GM23338 (cell line): ENCODE measurements around the gene ARHGEF37. TPM values are rescaled to one million over a fixed set of nuclear protein-coding genes. Genes with fewer than 3 reads are reported as not detected.

Source experiments
- ATAC-seq: fragments of 200-7000 bp; cut with Tn5 transposase; 3 replicates; pipeline ENCODE4 v1.9.1; 2020
- DNase-seq: peaks from one replicate; pipeline ENCODE4 v3.0.0-alpha.2; 2015; ENCODE audit warnings: low spot score
- H2AFZ ChIP-seq: fragments of 200-600 bp; sonication (generic); 2 replicates; pipeline ENCODE4 v1.8.0; 2016; ENCODE audit warnings: antibody characterized with exemption, mild to moderate bottlenecking, moderate library complexity
- H3F3A ChIP-seq: fragments of 200-600 bp; sonication (generic); replicated peaks from 2 replicates; pipeline ENCODE4 v1.8.0; 2017; ENCODE audit warnings: antibody characterized with exemption, mixed run types, low read depth
- H3K27ac ChIP-seq: fragments of 200-600 bp; sonication (generic); 2 replicates; pipeline ENCODE4 v1.6.1; 2016; ENCODE audit warnings: low read depth
- H3K27me3 ChIP-seq: fragments of 200-600 bp; sonication (generic); 2 replicates; pipeline ENCODE4 v1.8.0; 2016; ENCODE audit warnings: mild to moderate bottlenecking, mixed run types, moderate library complexity; ENCODE audit not compliant: insufficient read depth
- H3K36me3 ChIP-seq: fragments of 200-600 bp; sonication (generic); 2 replicates; pipeline ENCODE4 v1.8.0; 2016; ENCODE audit warnings: mild to moderate bottlenecking; ENCODE audit not compliant: insufficient read depth
- H3K4me1 ChIP-seq: fragments of 200-600 bp; sonication (generic); 2 replicates; pipeline ENCODE4 v1.8.0; 2016; ENCODE audit warnings: mild to moderate bottlenecking, moderate library complexity; ENCODE audit not compliant: insufficient read depth
- H3K4me2 ChIP-seq: fragments of 200-600 bp; sonication (generic); 2 replicates; pipeline ENCODE4 v1.7.1; 2017; ENCODE audit warnings: mixed run types
- H3K4me3 ChIP-seq: fragments of 200-600 bp; sonication (generic); 2 replicates; pipeline ENCODE4 v1.6.1; 2016; ENCODE audit warnings: mixed run types
- H3K79me2 ChIP-seq: fragments of 200-600 bp; sonication (generic); replicated peaks from 2 replicates; pipeline ENCODE4 v1.8.0; 2017; ENCODE audit warnings: mild to moderate bottlenecking; ENCODE audit not compliant: insufficient read depth
- H3K9me2 ChIP-seq: fragments of 200-600 bp; sonication (generic); 2 replicates; pipeline ENCODE4 v1.8.0; 2017; ENCODE audit not compliant: insufficient read depth
- H4K20me1 ChIP-seq: fragments of 200-600 bp; sonication (generic); replicated peaks from 2 replicates; pipeline ENCODE4 v1.8.0; 2017; ENCODE audit warnings: mild to moderate bottlenecking; ENCODE audit not compliant: insufficient read depth
- H3K27ac Mint-ChIP-seq: 2 replicates; pipeline ENCODE4 v1.8.0; 2020; ENCODE audit warnings: inconsistent platforms, mild to moderate bottlenecking, moderate library complexity, mixed read lengths
- H3K27me3 Mint-ChIP-seq: 3 replicates; pipeline ENCODE4 v1.8.0; 2022; ENCODE audit warnings: low read depth, mild to moderate bottlenecking, moderate library complexity, mixed read lengths, inconsistent platforms; ENCODE audit not compliant: insufficient read depth, poor library complexity
- H3K36me3 Mint-ChIP-seq: 3 replicates; pipeline ENCODE4 v1.8.0; 2021; ENCODE audit warnings: low read depth, mild to moderate bottlenecking, inconsistent platforms, moderate library complexity, mixed read lengths
- H3K4me1 Mint-ChIP-seq: 3 replicates; pipeline ENCODE4 v1.8.0; 2020; ENCODE audit warnings: mild to moderate bottlenecking, inconsistent platforms, mixed read lengths
- H3K4me3 Mint-ChIP-seq: 3 replicates; pipeline ENCODE4 v1.8.0; 2021; ENCODE audit warnings: moderate library complexity, mild to moderate bottlenecking, inconsistent platforms, mixed read lengths
- H3K9me3 Mint-ChIP-seq: 3 replicates; pipeline ENCODE4 v1.8.0; 2020; ENCODE audit warnings: moderate library complexity, mild to moderate bottlenecking, inconsistent platforms, mixed read lengths
- CREB1 ChIP-seq: fragments of 250-450 bp; sonication (Bioruptor Pico); IDR thresholded peaks from 2 replicates; pipeline ENCODE4 v1.5.0; 2020; ENCODE audit warnings: low read depth, mild to moderate bottlenecking, moderate library complexity
- CTCF ChIP-seq, 2 experiments: fragments of 200-600 bp in 1 of 2; sonication (generic) in 1 of 2; conservative IDR thresholded peaks; 2 replicates each; pipeline versions ENCODE4 v1.5.1 to v1.6.1; 2016 to 2017; ENCODE audit warnings: antibody characterized with exemption in 2 of 2, low read depth in 2 of 2, mild to moderate bottlenecking in 2 of 2, moderate library complexity in 1 of 2
- EZH2 ChIP-seq: fragments of 200-600 bp; sonication (generic); IDR thresholded peaks from one replicate; pipeline ENCODE4 v1.8.0; 2017; ENCODE audit warnings: antibody characterized with exemption, mild to moderate bottlenecking, low read depth; ENCODE audit not compliant: unreplicated experiment
- EZH2phosphoT487 ChIP-seq: fragments of 200-600 bp; sonication (generic); IDR thresholded peaks from one replicate; pipeline ENCODE4 v1.8.1; 2018; ENCODE audit warnings: antibody characterized with exemption; ENCODE audit not compliant: unreplicated experiment
- JUNB ChIP-seq: IDR thresholded peaks from one replicate; pipeline ENCODE4 v1.6.1; 2016; ENCODE audit warnings: antibody characterized with exemption; ENCODE audit not compliant: unreplicated experiment
- NANOG ChIP-seq: IDR thresholded peaks from 2 replicates; pipeline ENCODE4 v1.6.1; 2016; ENCODE audit warnings: antibody characterized with exemption, borderline replicate concordance
- POLR2AphosphoS5 ChIP-seq: IDR thresholded peaks from 2 replicates; pipeline ENCODE4 v1.6.1; 2016; ENCODE audit warnings: antibody characterized with exemption, low read depth
- REST ChIP-seq: IDR thresholded peaks from one replicate; pipeline ENCODE4 v1.6.1; 2018; ENCODE audit warnings: antibody characterized with exemption; ENCODE audit not compliant: unreplicated experiment
- STAT1 ChIP-seq: IDR thresholded peaks from one replicate; pipeline ENCODE4 v1.6.1; 2016; ENCODE audit warnings: antibody characterized with exemption; ENCODE audit not compliant: unreplicated experiment
- ZNF114 ChIP-seq: fragments of 250-450 bp; sonication (Bioruptor Pico); IDR thresholded peaks from 2 replicates; pipeline ENCODE4 v1.5.0; 2020; ENCODE audit warnings: mild to moderate bottlenecking, moderate library complexity
- ZNF331 ChIP-seq: fragments of 250-450 bp; sonication (Bioruptor Pico); IDR thresholded peaks from 2 replicates; pipeline ENCODE4 v1.5.0; 2020; ENCODE audit warnings: low read depth, mild to moderate bottlenecking, moderate library complexity
- ZNF462 ChIP-seq: fragments of 250-450 bp; sonication (Bioruptor Pico); IDR thresholded peaks from 2 replicates; pipeline ENCODE4 v1.5.0; 2020; ENCODE audit warnings: mild to moderate bottlenecking, moderate library complexity
- polyA plus RNA-seq: library from polyadenylated mRNA; unstranded; fragments of >200 nt; fragmentation: Nextera tagmentation; extraction: Ambion mirVana; gene quantifications from 2 replicates; pipeline ENCODE4 v1.2.1, GENCODE V29; 2016
- total RNA-seq: library from RNA; depleted of rRNA; stranded (reverse); fragments of >200 nt; shearing (Covaris generic); gene quantifications from 2 replicates; pipeline ENCODE4 v1.2.3, GENCODE V29; 2014
- TF ChIP-seq, protein P1 (sequence below): IDR thresholded peaks from 2 replicates; pipeline ENCODE4 v1.6.1; 2016; ENCODE audit warnings: antibody characterized with exemption

Gene ARHGEF37
- total and polyA plus RNA-seq, 2 experiments from 2014 or later, result 0.14 to 0.79 TPM

- DNase-seq (no peak), ATAC-seq (no peak)
- H3K79me2 ChIP-seq, result no peaks in the 10 kb centered on the region
- H3K4me3 ChIP-seq, result no peak overlapping the region
- H3K9me2 ChIP-seq, result no peaks in the 10 kb centered on the region
- Mint-ChIP-seq H3K4me3 (no peak overlapping the region), H3K4me1 (peaks cover 7% of the 10 kb centered on the region; the same call in 2 of the 3 replicates), H3K27me3 (peaks cover 6% of the 10 kb centered on the region), H3K36me3 (no peaks in the 10 kb centered on the region), H3K9me3 (no peaks in the 10 kb centered on the region), H3K27ac (no peak overlapping the region)
- no peaks in the 10 kb centered on the region for H4K20me1 ChIP-seq
- TF ChIP-seq ZNF462 (CRISPR knock-in tag) (no peak), NANOG (no peak), ZNF331 (CRISPR knock-in tag) (no peak), POLR2AphosphoS5 (no peak), REST (no peak), ZNF114 (CRISPR knock-in tag) (no peak), EZH2 (no peak), CREB1 (CRISPR knock-in tag) (no peak), EZH2phosphoT487 (no peak), CTCF (conservative IDR thresholded peaks at IDR 0.05; ENCODE audit: low read depth in 2 of 2) (no peak), JUNB (no peak), STAT1 (no peak)
- TF ChIP-seq, protein P1, sequence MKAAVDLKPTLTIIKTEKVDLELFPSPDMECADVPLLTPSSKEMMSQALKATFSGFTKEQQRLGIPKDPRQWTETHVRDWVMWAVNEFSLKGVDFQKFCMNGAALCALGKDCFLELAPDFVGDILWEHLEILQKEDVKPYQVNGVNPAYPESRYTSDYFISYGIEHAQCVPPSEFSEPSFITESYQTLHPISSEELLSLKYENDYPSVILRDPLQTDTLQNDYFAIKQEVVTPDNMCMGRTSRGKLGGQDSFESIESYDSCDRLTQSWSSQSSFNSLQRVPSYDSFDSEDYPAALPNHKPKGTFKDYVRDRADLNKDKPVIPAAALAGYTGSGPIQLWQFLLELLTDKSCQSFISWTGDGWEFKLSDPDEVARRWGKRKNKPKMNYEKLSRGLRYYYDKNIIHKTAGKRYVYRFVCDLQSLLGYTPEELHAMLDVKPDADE, result no peak
- no peak overlapping the region for H2AFZ ChIP-seq
- H3K36me3 ChIP-seq, result no peaks in the 10 kb centered on the region
- H3K4me1 ChIP-seq, result no peaks in the 10 kb centered on the region
- H3K27ac ChIP-seq, result no peak overlapping the region
- no peaks in the 10 kb centered on the region for H3F3A ChIP-seq
- no peak overlapping the region for H3K4me2 ChIP-seq
- no peaks in the 10 kb centered on the region for H3K27me3 ChIP-seq
Observed at GRCh38 chr5:149621415-149622098, 40.3 kb downstream of the ARHGEF37 start.
